ENCODE measurements around the gene RPTOR.

Gene RPTOR

GRCh38 chr17:80709090-80709695, 164.6 kb downstream of the RPTOR start:
- H3K4ac ChIP-seq (ENCODE audit: low read length): no peak overlapping the region
- peaks cover 6 to 11% of the 10 kb centered on the region in 2 donors for H3K4me1 ChIP-seq (ENCODE audit: control insufficient read depth in 2 of 2, insufficient read depth in 1 of 2, low read depth in 1 of 2, low read length in 2 of 2)
- WGBS, 2 donors (ENCODE audit: extremely low coverage in 2 of 2, insufficient read length in 2 of 2, insufficient replicate concordance in 1 of 2): no CpG with 5 or more reads among the region's 28 CpGs

GRCh38 chr17:80710714-80711302, 166.2 kb downstream of the RPTOR start:
- Histone ChIP-seq H3K36me3 (replicated peaks in 1 of 2; ENCODE audit: control insufficient read depth in 2 of 2, insufficient read depth in 2 of 2, low read length in 2 of 2) (peaks cover 4 to 11% of the 10 kb centered on the region in 2 donors), H2AK5ac (ENCODE audit: low read depth, low read length) (no peak overlapping the region), H3K4me2 (ENCODE audit: insufficient read depth, low read length, poor library complexity, severe bottlenecking) (no peak overlapping the region), H2AFZ (ENCODE audit: low read length) (no peak overlapping the region), H4K8ac (ENCODE audit: low read depth, low read length) (no peak overlapping the region), H3K4ac (ENCODE audit: low read length) (no peak overlapping the region), H3K27ac (replicated peaks; ENCODE audit: low read length) (no peak overlapping the region), H3K4me3 (ENCODE audit: low read length in 2 of 2) (no peak overlapping the region), H3K14ac (ENCODE audit: low read length) (no peak overlapping the region), H3K18ac (ENCODE audit: low read length) (no peak overlapping the region), H2BK12ac (ENCODE audit: low read length) (no peak overlapping the region), H3K23ac (ENCODE audit: low read depth, low read length, poor library complexity) (no peak overlapping the region), H3K9ac (ENCODE audit: low read depth, low read length, poor library complexity) (no peak overlapping the region), H2BK5ac (ENCODE audit: low read length) (no peak overlapping the region), H2BK15ac (ENCODE audit: low read length) (no peak overlapping the region), H2BK120ac (ENCODE audit: low read depth, low read length) (no peak overlapping the region), H4K91ac (ENCODE audit: low read depth, low read length, poor library complexity) (no peak overlapping the region), H3K4me1 (ENCODE audit: control insufficient read depth in 2 of 2, insufficient read depth in 1 of 2, low read depth in 1 of 2, low read length in 2 of 2) (peaks cover 6 to 11% of the 10 kb centered on the region in 2 donors), H3K9me3 (replicated peaks in 1 of 2; ENCODE audit: control insufficient read depth in 2 of 2, insufficient read depth in 1 of 2, low read depth in 1 of 2, low read length in 2 of 2) (peaks cover 0 to 7% of the 10 kb centered on the region in 2 donors), H3K27me3 (ENCODE audit: control insufficient read depth in 3 of 3, insufficient read depth in 3 of 3, low read depth in 1 of 3, low read length in 3 of 3) (no peaks in the 10 kb centered on the region), H3K79me1 (ENCODE audit: low read depth, low read length) (peaks cover 4% of the 10 kb centered on the region)
- WGBS, 2 donors (ENCODE audit: extremely low coverage in 2 of 2, insufficient read length in 2 of 2, insufficient replicate concordance in 1 of 2): no CpG with 5 or more reads among the region's 4 CpGs
- DNase-seq (ENCODE audit: low spot score): no peak

More at GRCh38 chr17:80709090-80709695, 164.6 kb downstream of the RPTOR start:
- H2AFZ ChIP-seq (ENCODE audit: low read length): no peak overlapping the region
- H3K27me3 ChIP-seq (ENCODE audit: control insufficient read depth in 3 of 3, insufficient read depth in 3 of 3, low read depth in 1 of 3, low read length in 3 of 3): no peaks in the 10 kb centered on the region
- H2AK5ac ChIP-seq (ENCODE audit: low read depth, low read length): no peak overlapping the region
- no peak overlapping the region for H2BK120ac ChIP-seq (ENCODE audit: low read depth, low read length)
- H3K4me2 ChIP-seq (ENCODE audit: insufficient read depth, low read length, poor library complexity, severe bottlenecking): no peak overlapping the region
- no peaks in the 10 kb centered on the region for H3K9me3 ChIP-seq (replicated peaks in 1 of 2; ENCODE audit: control insufficient read depth in 2 of 2, insufficient read depth in 1 of 2, low read depth in 1 of 2, low read length in 2 of 2)
- H2BK5ac ChIP-seq (ENCODE audit: low read length): no peak overlapping the region
- H3K14ac ChIP-seq (ENCODE audit: low read length): no peak overlapping the region
- no peak overlapping the region for H3K23ac ChIP-seq (ENCODE audit: low read depth, low read length, poor library complexity)
- H3K18ac ChIP-seq (ENCODE audit: low read length): no peak overlapping the region
- no peak overlapping the region for H2BK12ac ChIP-seq (ENCODE audit: low read length)
- no peak overlapping the region for H4K8ac ChIP-seq (ENCODE audit: low read depth, low read length)
- H3K9ac ChIP-seq (ENCODE audit: low read depth, low read length, poor library complexity): no peak overlapping the region
- H3K27ac ChIP-seq (replicated peaks; ENCODE audit: low read length): no peak overlapping the region
- H3K79me1 ChIP-seq (ENCODE audit: low read depth, low read length): peaks cover 4% of the 10 kb centered on the region
- no peak overlapping the region for H4K91ac ChIP-seq (ENCODE audit: low read depth, low read length, poor library complexity)
- peaks cover 4 to 11% of the 10 kb centered on the region in 2 donors for H3K36me3 ChIP-seq (replicated peaks in 1 of 2; ENCODE audit: control insufficient read depth in 2 of 2, insufficient read depth in 2 of 2, low read length in 2 of 2)
- no peak overlapping the region for H2BK15ac ChIP-seq (ENCODE audit: low read length)
- no peak for DNase-seq (ENCODE audit: low spot score)
- H3K4me3 ChIP-seq (ENCODE audit: low read length in 2 of 2): no peak overlapping the region

- peaks cover 4 to 11% of the 10 kb centered on the region in 2 donors for H3K36me3 ChIP-seq (replicated peaks in 1 of 2; ENCODE audit: control insufficient read depth in 2 of 2, insufficient read depth in 2 of 2, low read length in 2 of 2)
- H3K4ac ChIP-seq (ENCODE audit: low read length): no peak overlapping the region
- H2BK120ac ChIP-seq (ENCODE audit: low read depth, low read length): no peak overlapping the region
- no peak overlapping the region for H3K9ac ChIP-seq (ENCODE audit: low read depth, low read length, poor library complexity)
- no peak overlapping the region for H2AFZ ChIP-seq (ENCODE audit: low read length)
- no peak overlapping the region for H3K18ac ChIP-seq (ENCODE audit: low read length)
- no peak overlapping the region for H2BK15ac ChIP-seq (ENCODE audit: low read length)
- no peaks in the 10 kb centered on the region for H3K27me3 ChIP-seq (ENCODE audit: control insufficient read depth in 3 of 3, insufficient read depth in 3 of 3, low read depth in 1 of 3, low read length in 3 of 3)
- no peak overlapping the region for H3K23ac ChIP-seq (ENCODE audit: low read depth, low read length, poor library complexity)
- H3K4me2 ChIP-seq (ENCODE audit: insufficient read depth, low read length, poor library complexity, severe bottlenecking): no peak overlapping the region
- H3K14ac ChIP-seq (ENCODE audit: low read length): no peak overlapping the region
- no peak overlapping the region for H3K4me3 ChIP-seq (ENCODE audit: low read length in 2 of 2)
- no peak overlapping the region for H4K91ac ChIP-seq (ENCODE audit: low read depth, low read length, poor library complexity)
- H3K4me1 ChIP-seq (ENCODE audit: control insufficient read depth in 2 of 2, insufficient read depth in 1 of 2, low read depth in 1 of 2, low read length in 2 of 2): peaks cover 4 to 6% of the 10 kb centered on the region in 2 donors
- no peak overlapping the region for H4K8ac ChIP-seq (ENCODE audit: low read depth, low read length)
- no peak overlapping the region for H2BK5ac ChIP-seq (ENCODE audit: low read length)
- H3K79me1 ChIP-seq (ENCODE audit: low read depth, low read length): peaks cover 4% of the 10 kb centered on the region
- no peak overlapping the region for H2AK5ac ChIP-seq (ENCODE audit: low read depth, low read length)
- no peak for DNase-seq (ENCODE audit: low spot score)
- H3K9me3 ChIP-seq (replicated peaks in 1 of 2; ENCODE audit: control insufficient read depth in 2 of 2, insufficient read depth in 1 of 2, low read depth in 1 of 2, low read length in 2 of 2): peaks cover 0 to 7% of the 10 kb centered on the region in 2 donors
- WGBS, 2 donors (ENCODE audit: extremely low coverage in 2 of 2, insufficient read length in 2 of 2, insufficient replicate concordance in 1 of 2): no CpG with 5 or more reads among the region's 4 CpGs
- no peak overlapping the region for H3K27ac ChIP-seq (replicated peaks; ENCODE audit: low read length)
- no peak overlapping the region for H2BK12ac ChIP-seq (ENCODE audit: low read length)
Observed at GRCh38 chr17:80712089-80712488, 167.5 kb downstream of the RPTOR start.

- DNase-seq (ENCODE audit: low spot score): no peak
Observed at GRCh38 chr17:80712606-80713005, 168.0 kb downstream of the RPTOR start.

More at GRCh38 chr17:80712606-80713005, 168.0 kb downstream of the RPTOR start:
- WGBS, 2 donors (ENCODE audit: extremely low coverage in 2 of 2, insufficient read length in 2 of 2, insufficient replicate concordance in 1 of 2): no CpG with 5 or more reads among the region's 8 CpGs
- Histone ChIP-seq H4K8ac (ENCODE audit: low read depth, low read length) (no peak overlapping the region), H2BK15ac (ENCODE audit: low read length) (no peak overlapping the region), H2BK120ac (ENCODE audit: low read depth, low read length) (no peak overlapping the region), H3K23ac (ENCODE audit: low read depth, low read length, poor library complexity) (no peak overlapping the region), H2BK5ac (ENCODE audit: low read length) (no peak overlapping the region), H3K14ac (ENCODE audit: low read length) (no peak overlapping the region), H3K36me3 (replicated peaks in 1 of 2; ENCODE audit: control insufficient read depth in 2 of 2, insufficient read depth in 2 of 2, low read length in 2 of 2) (peaks cover 4 to 11% of the 10 kb centered on the region in 2 donors), H3K27me3 (ENCODE audit: control insufficient read depth in 3 of 3, insufficient read depth in 3 of 3, low read depth in 1 of 3, low read length in 3 of 3) (no peaks in the 10 kb centered on the region), H3K4me1 (ENCODE audit: control insufficient read depth in 2 of 2, insufficient read depth in 1 of 2, low read depth in 1 of 2, low read length in 2 of 2) (peaks cover 6% of the 10 kb centered on the region in 2 donors), H3K9ac (ENCODE audit: low read depth, low read length, poor library complexity) (no peak overlapping the region), H2AFZ (ENCODE audit: low read length) (no peak overlapping the region), H3K4me3 (ENCODE audit: low read length in 2 of 2) (no peak overlapping the region), H4K91ac (ENCODE audit: low read depth, low read length, poor library complexity) (no peak overlapping the region), H3K18ac (ENCODE audit: low read length) (no peak overlapping the region), H2AK5ac (ENCODE audit: low read depth, low read length) (no peak overlapping the region), H3K9me3 (replicated peaks in 1 of 2; ENCODE audit: control insufficient read depth in 2 of 2, insufficient read depth in 1 of 2, low read depth in 1 of 2, low read length in 2 of 2) (peaks cover 0 to 7% of the 10 kb centered on the region in 2 donors), H2BK12ac (ENCODE audit: low read length) (no peak overlapping the region), H3K4ac (ENCODE audit: low read length) (no peak overlapping the region), H3K27ac (replicated peaks; ENCODE audit: low read length) (no peak overlapping the region), H3K79me1 (ENCODE audit: low read depth, low read length) (peaks cover 4% of the 10 kb centered on the region), H3K4me2 (ENCODE audit: insufficient read depth, low read length, poor library complexity, severe bottlenecking) (no peak overlapping the region)

Measured in neuronal stem cell (in vitro differentiated cells).